ENCODE data around the gene MGAT5B.

GRCh38 chr17:76820039-76820438, 48.2 kb upstream of the MGAT5B start:
- TF ChIP-seq EZH2 (IDR thresholded peaks at IDR 0.05; ENCODE audit: low read depth) = no peak
- TF ChIP-seq, protein P1, sequence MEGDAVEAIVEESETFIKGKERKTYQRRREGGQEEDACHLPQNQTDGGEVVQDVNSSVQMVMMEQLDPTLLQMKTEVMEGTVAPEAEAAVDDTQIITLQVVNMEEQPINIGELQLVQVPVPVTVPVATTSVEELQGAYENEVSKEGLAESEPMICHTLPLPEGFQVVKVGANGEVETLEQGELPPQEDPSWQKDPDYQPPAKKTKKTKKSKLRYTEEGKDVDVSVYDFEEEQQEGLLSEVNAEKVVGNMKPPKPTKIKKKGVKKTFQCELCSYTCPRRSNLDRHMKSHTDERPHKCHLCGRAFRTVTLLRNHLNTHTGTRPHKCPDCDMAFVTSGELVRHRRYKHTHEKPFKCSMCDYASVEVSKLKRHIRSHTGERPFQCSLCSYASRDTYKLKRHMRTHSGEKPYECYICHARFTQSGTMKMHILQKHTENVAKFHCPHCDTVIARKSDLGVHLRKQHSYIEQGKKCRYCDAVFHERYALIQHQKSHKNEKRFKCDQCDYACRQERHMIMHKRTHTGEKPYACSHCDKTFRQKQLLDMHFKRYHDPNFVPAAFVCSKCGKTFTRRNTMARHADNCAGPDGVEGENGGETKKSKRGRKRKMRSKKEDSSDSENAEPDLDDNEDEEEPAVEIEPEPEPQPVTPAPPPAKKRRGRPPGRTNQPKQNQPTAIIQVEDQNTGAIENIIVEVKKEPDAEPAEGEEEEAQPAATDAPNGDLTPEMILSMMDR (conservative IDR thresholded peaks at IDR 0.05) = no peak

Measured in PC-9 (cell line).